Activated naive CD8-positive, alpha-beta T cell treated with anti-CD3 and anti-CD28 coated beads for 36 hours (primary cell): ENCODE measurements around the gene ADAM8. TPM values are rescaled to one million over a fixed set of nuclear protein-coding genes. Genes with fewer than 3 reads are reported as not detected.
"Not testable (repeated sequence)": the region's sequence is repeated elsewhere in the genome, so short reads cannot be mapped to it uniquely, and the experiment has no call there.

Experiments used
- DNase-seq: peaks from one replicate; pipeline ENCODE4 v3.0.0; 2021
- H3K27ac Mint-ChIP-seq: one replicate; pipeline ENCODE4 v1.8.0; 2022; ENCODE audit warnings: mild to moderate bottlenecking, moderate library complexity, mixed read lengths
- H3K27me3 Mint-ChIP-seq: one replicate; pipeline ENCODE4 v1.8.0; 2022; ENCODE audit warnings: mild to moderate bottlenecking, mixed read lengths
- H3K36me3 Mint-ChIP-seq: one replicate; pipeline ENCODE4 v1.8.0; 2021; ENCODE audit warnings: mild to moderate bottlenecking, mixed read lengths
- H3K4me1 Mint-ChIP-seq: one replicate; pipeline ENCODE4 v1.8.0; 2021; ENCODE audit warnings: mixed read lengths
- H3K4me3 Mint-ChIP-seq: one replicate; pipeline ENCODE4 v1.8.0; 2022; ENCODE audit warnings: mild to moderate bottlenecking, moderate library complexity, mixed read lengths
- H3K9me3 Mint-ChIP-seq: one replicate; pipeline ENCODE4 v1.8.0; 2022; ENCODE audit warnings: mixed read lengths
- total RNA-seq, 2 experiments: library from RNA; stranded (reverse); gene quantifications; one replicate each; pipeline ENCODE4 v1.2.3, GENCODE V29; 2021

Gene ADAM8
- total RNA-seq, 2 experiments from 2014 or later: 34.7 to 41.1 TPM

DNA sequence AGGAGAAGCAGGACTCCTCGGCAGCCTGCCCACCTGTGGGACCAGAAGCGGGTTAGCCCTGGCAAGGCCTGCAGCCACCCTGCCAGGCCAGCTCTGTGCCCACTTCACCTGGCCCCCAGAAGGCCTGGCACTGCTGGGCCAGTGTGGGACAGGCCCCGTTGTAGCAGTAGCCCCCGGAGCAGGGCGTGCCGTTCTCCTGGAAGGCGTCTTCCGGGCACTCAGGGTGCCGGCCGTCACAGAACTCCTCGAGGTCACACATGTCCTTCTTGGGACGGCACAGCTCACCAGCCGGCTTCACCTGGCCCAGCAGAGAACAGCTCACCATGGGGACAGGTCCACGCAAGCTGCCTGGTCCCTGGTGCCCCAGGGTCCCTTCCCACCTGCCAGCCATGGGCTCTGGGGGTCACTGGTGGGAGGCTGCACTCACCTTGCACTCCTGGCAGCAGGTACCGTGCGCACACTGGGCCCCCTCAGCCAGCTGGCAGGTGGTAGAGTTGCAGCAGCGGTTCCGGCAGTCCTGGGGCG is 5.8 kb downstream of the ADAM8 start:
- H3K4me1 Mint-ChIP-seq: peaks cover 5% of the 10 kb centered on the region
- H3K9me3 Mint-ChIP-seq: no peaks in the 10 kb centered on the region
- H3K27me3 Mint-ChIP-seq: no peaks in the 10 kb centered on the region
- no peak overlapping the region for H3K27ac Mint-ChIP-seq
- no peak overlapping the region for H3K4me3 Mint-ChIP-seq
- no peak for DNase-seq
- H3K36me3 Mint-ChIP-seq: no peaks in the 10 kb centered on the region

DNA sequence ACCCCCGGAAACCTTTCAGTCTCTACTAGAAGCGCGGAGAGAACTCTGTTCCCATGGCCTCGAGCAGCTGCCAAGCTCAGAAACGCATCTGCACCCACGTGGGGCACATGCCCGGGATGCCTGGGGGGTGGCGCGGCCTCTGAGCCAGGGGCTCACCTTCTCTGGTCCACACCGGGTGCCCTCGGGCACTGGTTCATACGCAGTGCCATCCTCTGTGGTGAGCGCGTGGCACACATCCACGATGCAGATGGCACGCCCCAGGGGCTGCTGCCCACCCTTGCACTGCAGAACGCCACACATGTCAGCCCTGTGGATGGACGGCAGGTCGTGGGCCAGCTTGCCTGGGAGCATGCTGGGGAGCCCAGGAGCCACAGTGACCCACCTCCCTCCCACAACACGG is 6.5 kb downstream of the ADAM8 start:
- H3K27me3 Mint-ChIP-seq: no peaks in the 10 kb centered on the region
- no peak overlapping the region for H3K4me3 Mint-ChIP-seq
- no peak for DNase-seq
- H3K9me3 Mint-ChIP-seq: no peaks in the 10 kb centered on the region
- H3K4me1 Mint-ChIP-seq: peaks cover 3% of the 10 kb centered on the region
- no peak overlapping the region for H3K27ac Mint-ChIP-seq
- no peaks in the 10 kb centered on the region for H3K36me3 Mint-ChIP-seq

DNA sequence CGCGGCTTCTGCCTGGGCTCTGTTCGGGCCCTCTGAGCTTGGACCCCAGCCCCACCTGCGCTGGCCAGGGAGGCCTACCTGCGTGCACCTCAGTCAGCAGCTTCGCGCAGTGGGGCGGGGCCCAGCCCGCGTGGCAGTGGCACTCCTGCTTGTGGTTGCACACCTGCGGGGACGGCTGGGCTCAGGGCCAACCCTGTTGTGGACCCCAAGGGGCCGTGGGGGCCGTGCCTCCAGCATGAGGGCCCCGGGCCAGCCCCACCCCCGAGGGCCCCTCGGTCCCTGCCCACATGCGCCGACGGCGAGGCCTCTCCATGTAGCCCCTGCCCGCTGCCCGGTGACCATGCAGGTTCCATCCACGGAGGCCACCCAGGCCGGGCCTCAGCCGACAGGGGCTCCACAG is 7.3 kb downstream of the ADAM8 start:
- Mint-ChIP-seq H3K4me3 (no peak overlapping the region), H3K27me3 (no peaks in the 10 kb centered on the region), H3K9me3 (no peaks in the 10 kb centered on the region), H3K27ac (no peak overlapping the region), H3K4me1 (peaks cover 6% of the 10 kb centered on the region), H3K36me3 (no peaks in the 10 kb centered on the region)
- DNase-seq: no peak

DNA sequence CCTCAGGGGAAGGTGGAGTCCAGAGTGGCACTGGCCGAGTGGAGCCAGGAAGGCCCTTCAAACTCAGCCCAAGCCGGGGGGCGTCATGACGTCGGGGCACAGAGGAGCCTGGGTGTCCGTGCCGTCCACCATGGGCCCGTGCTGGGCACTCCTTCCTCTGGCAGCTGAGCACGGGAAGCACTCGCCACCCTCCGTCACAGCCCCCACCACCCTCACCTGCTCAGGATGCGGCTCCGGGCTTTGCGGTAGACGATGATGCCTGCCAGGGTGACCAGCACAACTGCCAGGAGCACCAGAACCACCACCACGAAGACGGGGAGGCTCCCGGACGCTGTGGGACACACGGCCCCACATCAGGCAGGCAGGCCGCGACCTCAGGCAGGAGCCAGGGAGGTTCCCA is 8.1 kb downstream of the ADAM8 start:
- peaks cover 9% of the 10 kb centered on the region for H3K4me1 Mint-ChIP-seq
- no peak overlapping the region for H3K4me3 Mint-ChIP-seq
- H3K36me3 Mint-ChIP-seq: no peaks in the 10 kb centered on the region

DNA sequence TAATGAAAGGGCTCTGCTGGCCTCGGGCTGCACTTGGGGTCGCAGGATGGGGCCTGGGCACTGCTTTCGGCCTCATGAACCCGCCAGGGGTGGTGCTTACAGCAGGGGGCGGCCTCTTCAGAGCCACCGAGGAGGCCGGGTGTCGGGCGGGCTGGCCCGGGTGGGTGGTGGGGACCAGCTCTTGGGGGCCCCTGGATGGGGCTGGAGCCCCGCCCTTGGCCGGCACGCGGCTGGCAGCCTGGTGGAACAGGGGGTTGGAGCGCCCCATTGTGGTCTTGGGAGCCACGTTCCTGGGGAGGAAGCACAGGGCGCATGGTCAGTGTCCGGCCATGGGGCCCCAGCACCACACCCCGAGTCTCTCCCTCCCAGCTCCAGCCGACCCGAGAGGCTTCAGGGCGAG is 8.8 kb downstream of the ADAM8 start:
- H3K27ac Mint-ChIP-seq: no peak overlapping the region
- H3K4me3 Mint-ChIP-seq: no peak overlapping the region
- H3K36me3 Mint-ChIP-seq: no peaks in the 10 kb centered on the region
- no peaks in the 10 kb centered on the region for H3K9me3 Mint-ChIP-seq
- no peak for DNase-seq
- no peaks in the 10 kb centered on the region for H3K27me3 Mint-ChIP-seq
- peaks cover 14% of the 10 kb centered on the region for H3K4me1 Mint-ChIP-seq

More for the DNA sequence above, 8.1 kb downstream of the ADAM8 start:
- no peak for DNase-seq
- Mint-ChIP-seq H3K27ac (no peak overlapping the region), H3K9me3 (no peaks in the 10 kb centered on the region), H3K27me3 (no peaks in the 10 kb centered on the region)

DNA sequence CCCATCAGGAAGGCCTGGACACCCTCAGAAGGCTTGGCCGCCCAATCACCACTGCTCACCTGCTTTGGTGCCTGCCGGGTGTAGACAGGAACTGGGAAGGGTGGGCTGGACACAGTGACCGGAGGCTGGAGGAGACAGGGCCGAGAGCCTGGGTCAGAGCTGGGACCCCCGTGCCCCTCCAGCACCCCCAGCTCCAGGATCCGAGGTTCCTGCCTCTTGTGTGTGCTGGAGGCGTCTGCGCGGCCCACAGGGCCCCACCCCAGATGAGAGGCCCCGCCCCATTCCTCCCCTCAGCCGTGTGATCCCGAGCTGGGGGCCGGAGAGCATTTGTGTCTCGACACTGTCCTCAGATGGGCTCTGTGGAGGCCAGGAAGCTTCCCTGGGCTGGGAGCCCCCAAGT is 9.4 kb downstream of the ADAM8 start:
- H3K36me3 Mint-ChIP-seq: no peaks in the 10 kb centered on the region
- DNase-seq: no peak
- H3K4me3 Mint-ChIP-seq: no peak overlapping the region
- H3K27ac Mint-ChIP-seq: no peak overlapping the region
- H3K4me1 Mint-ChIP-seq: peaks cover 19% of the 10 kb centered on the region
- no peaks in the 10 kb centered on the region for H3K9me3 Mint-ChIP-seq
- no peaks in the 10 kb centered on the region for H3K27me3 Mint-ChIP-seq

DNA sequence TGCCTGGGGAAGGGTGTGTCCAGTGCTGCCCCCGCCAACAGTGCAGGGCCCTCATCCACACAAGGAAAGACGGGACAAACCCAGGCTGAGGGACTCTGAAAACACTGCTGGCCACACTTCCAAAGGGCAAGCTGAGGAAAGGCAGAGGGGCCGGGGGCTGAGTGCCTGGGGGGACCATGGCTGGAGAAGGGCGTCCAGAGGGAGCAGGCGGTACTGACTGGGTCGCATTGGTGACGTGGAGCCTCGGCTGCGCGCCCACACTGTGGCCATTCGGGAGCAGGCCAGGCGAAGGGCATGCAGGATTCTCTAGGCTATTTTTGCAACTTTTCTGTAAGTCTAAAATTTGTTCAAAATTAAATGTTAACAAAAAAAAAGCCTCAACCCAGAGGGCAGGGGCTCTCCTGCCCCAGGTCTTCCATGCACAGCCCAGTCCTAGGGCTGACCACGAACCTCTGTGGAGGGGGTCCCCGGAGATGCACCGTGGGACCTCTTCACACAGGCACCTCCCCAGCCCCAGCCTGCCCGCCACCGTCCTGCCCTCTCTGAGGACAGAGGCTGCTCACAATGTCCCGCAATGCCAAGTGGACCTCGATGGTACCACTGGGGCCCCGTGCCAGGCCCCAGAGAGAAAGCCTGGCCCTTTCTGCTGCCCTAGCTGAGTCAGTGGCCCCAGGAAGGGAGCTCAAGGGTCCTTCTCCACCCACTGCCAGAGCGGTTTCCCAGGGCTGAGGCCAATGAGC is 10.4 kb downstream of the ADAM8 start:
- no peak overlapping the region for H3K4me3 Mint-ChIP-seq
- no peaks in the 10 kb centered on the region for H3K27me3 Mint-ChIP-seq
- H3K27ac Mint-ChIP-seq: no peak overlapping the region
- no peak for DNase-seq
- no peaks in the 10 kb centered on the region for H3K36me3 Mint-ChIP-seq
- no peaks in the 10 kb centered on the region for H3K9me3 Mint-ChIP-seq
- H3K4me1 Mint-ChIP-seq: peaks cover 19% of the 10 kb centered on the region

DNA sequence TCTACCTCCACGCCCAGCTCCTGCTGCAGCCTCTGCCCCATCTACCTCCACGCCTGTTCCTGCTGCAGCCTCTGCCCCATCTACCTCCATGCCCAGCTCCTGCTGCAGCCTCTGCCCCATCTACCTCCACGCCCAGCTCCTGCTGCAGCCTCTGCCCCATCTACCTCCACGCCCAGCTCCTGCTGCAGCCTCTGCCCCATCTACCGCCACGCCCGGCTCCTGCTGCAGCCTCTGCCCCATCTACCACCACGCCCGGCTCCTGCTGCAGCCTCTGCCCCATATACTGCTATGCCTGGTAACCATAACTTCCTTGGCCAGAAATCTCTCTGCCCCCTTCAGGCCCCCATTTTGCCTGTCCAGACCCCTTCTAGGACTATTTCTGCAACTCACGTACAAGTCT is 11.6 kb downstream of the ADAM8 start:
- H3K4me3 Mint-ChIP-seq, DNase-seq, H3K36me3 Mint-ChIP-seq, H3K27me3 Mint-ChIP-seq, H3K27ac Mint-ChIP-seq, H3K9me3 Mint-ChIP-seq: not testable (repeated sequence)
- H3K4me1 Mint-ChIP-seq: peaks cover 28% of the 10 kb centered on the region

DNA sequence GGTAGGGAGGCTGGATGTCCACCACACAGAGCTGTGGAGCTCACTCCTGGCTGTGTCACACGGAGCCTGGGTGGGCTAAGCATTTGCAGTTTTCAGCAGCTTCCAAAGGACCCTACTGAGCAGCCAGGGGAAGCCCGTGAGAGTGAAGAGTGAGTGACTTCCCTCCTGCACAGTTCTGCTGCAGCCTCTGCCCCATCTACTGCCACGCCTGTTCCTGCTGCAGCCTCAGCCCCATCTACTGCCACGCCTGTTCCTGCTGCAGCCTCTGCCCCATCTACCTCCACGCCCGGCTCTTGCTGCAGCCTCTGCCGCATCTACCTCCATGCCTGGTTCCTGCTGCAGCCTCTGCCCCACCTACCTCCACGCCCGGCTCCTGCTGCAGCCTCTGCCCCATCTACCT is 12.2 kb downstream of the ADAM8 start:
- H3K4me3 Mint-ChIP-seq: no peak overlapping the region

DNA sequence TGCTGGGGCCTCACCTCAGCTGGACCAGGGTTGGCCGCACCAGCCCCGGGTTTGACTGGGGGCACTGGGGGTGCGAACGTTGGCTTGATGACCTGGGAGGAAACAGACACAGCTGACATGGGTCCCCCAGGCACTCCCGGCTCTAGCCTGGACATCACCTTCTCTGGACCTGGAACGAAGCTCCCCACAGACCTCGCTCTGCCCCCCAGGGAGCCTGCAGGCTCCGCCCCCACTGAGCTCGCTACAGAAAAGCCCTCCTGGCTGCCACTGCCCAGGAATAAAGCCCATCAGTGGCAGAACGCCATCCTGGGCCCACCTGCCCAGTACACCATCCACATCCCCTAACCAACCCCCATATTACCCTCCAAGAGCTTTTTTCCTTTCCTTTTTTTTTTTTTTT is 13.0 kb downstream of the ADAM8 start:
- Mint-ChIP-seq H3K36me3 (no peaks in the 10 kb centered on the region), H3K4me3 (no peak overlapping the region), H3K27me3 (no peaks in the 10 kb centered on the region), H3K9me3 (no peaks in the 10 kb centered on the region), H3K4me1 (peaks cover 35% of the 10 kb centered on the region), H3K27ac (no peak overlapping the region)
- DNase-seq: no peak

More for the DNA sequence above, 12.2 kb downstream of the ADAM8 start:
- no peaks in the 10 kb centered on the region for H3K36me3 Mint-ChIP-seq
- no peaks in the 10 kb centered on the region for H3K27me3 Mint-ChIP-seq
- no peak for DNase-seq
- H3K4me1 Mint-ChIP-seq: peaks cover 30% of the 10 kb centered on the region
- no peaks in the 10 kb centered on the region for H3K9me3 Mint-ChIP-seq
- no peak overlapping the region for H3K27ac Mint-ChIP-seq

DNA sequence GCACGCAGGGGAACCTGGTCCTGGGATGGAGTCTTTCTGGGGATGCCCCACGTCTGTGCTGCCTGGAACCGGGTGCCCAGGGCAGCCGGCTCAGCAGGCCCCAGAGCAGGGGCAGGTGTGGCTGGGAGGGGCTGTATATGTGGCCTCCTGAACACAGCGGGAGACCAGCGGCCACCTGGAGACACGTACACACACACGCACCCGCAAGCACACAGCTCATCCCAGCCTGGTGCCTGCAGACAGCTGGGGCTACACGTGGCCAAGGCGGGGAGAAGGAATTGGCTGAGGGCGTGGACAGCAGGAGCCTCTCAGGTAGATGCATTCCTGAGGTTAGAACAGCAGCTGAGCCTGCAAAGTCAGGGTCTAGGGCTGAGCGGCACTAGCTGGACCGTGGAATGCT is 14.0 kb downstream of the ADAM8 start:
- H3K36me3 Mint-ChIP-seq: no peaks in the 10 kb centered on the region
- H3K27ac Mint-ChIP-seq: no peak overlapping the region
- H3K9me3 Mint-ChIP-seq: no peaks in the 10 kb centered on the region
- no peak for DNase-seq
- H3K4me1 Mint-ChIP-seq: peaks cover 40% of the 10 kb centered on the region
- no peaks in the 10 kb centered on the region for H3K27me3 Mint-ChIP-seq
- no peak overlapping the region for H3K4me3 Mint-ChIP-seq

DNA sequence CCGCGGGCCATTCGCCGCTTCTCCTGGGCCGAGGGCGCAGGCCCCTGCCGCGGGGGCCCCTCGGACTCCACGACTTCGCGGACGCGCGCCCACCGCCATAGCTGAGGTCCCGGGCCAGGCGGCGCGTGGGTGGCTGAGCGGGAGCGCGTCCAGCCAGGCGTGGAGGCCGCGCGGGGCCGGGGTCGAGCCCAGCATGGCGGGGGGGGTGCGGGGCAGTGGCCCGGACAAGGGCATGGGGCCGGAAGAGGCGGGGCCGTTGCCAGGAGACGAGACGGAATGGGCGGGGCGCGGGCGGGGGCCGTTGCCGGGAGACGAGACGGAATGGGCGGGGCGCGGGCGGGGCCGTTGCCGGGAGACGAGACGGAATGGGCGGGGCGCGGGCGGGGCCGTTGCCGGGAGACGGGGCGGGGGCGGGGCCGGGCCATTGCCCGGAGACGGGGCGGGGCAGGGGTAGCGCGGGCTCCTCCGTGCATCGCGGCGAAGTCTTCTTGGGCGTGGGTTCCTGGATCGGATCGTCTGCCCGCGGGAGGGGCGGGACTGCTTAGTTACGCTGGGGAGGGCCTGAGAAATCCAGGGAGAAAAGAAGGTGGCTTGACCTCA is 14.8 kb downstream of the ADAM8 start:
- H3K9me3 Mint-ChIP-seq: no peaks in the 10 kb centered on the region
- peak overlapping the region; percentile 48 for H3K4me3 Mint-ChIP-seq
- no peak overlapping the region for H3K27ac Mint-ChIP-seq
- H3K36me3 Mint-ChIP-seq: no peaks in the 10 kb centered on the region
- peaks cover 47% of the 10 kb centered on the region for H3K4me1 Mint-ChIP-seq
- peak; percentile 82 for DNase-seq
- H3K27me3 Mint-ChIP-seq: no peaks in the 10 kb centered on the region

DNA sequence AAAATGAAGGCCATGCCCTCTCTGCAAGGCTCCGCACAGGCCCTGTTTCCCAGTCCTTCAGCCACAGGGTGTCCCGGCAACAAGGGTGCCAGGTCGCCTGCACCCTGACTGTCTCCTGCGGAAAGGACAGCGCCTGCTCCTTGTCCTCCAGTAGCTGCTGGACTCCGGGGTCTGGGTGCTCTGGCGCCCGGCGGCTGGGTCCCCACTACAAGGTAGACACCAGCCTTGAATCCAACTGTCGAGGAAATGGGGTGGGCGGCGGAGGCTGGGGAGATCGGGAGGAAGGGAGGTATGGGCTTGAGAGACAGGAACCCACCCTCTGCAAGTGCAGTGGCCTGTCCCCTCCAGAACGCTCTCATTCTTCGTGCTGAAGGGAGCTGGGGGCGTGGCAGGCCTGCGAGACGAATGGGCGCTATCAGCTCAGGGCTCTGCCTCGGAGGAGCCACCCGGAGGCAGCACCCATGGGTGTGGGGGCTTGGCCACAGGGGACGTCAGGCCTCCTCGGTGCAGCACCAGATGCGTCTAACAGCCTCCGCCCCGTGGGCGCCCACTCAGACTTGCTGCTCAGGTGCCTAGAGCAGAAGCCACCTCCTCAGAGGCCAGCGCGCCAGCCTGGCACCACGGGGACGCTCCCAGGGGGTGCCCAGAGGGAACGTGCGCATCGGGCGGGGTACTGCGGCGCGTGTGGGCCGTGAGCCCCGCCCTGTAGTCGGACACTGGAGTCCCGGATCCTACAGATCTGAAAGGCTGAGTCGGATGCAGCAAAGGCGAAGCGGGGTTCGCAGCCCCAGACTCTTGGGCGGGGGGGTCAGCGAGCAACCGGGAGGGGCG is 15.6 kb downstream of the ADAM8 start:
- Mint-ChIP-seq H3K4me1 (peaks cover 48% of the 10 kb centered on the region), H3K9me3 (no peaks in the 10 kb centered on the region), H3K27me3 (no peaks in the 10 kb centered on the region), H3K27ac (peak overlapping the region; percentile 82), H3K36me3 (no peaks in the 10 kb centered on the region), H3K4me3 (peak overlapping the region; percentile 78)
- peak; percentile 81 for DNase-seq

DNA sequence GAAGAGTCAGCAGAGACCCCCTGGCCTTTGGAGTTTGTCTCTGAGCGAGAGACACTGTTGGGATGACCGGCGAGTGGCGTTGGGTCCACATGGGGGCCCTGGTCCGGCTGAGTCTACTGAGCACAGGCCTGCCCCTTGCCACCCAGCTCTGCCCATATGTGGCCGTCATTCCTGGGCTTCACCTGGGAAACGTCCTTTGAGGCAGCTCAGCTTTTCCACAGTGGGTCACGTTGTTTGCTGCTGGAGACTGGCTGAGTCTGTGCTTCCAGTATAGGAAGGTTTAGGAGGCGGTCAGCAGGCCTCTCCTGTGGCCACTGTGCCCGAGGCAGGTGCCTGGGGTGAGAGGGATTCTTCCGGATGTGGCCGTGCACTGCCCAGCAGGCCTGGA is 17.1 kb downstream of the ADAM8 start:
- Mint-ChIP-seq H3K27me3 (no peaks in the 10 kb centered on the region), H3K9me3 (no peaks in the 10 kb centered on the region), H3K4me1 (peaks cover 44% of the 10 kb centered on the region), H3K27ac (peak overlapping the region; percentile 68), H3K4me3 (peak overlapping the region; percentile 30), H3K36me3 (no peaks in the 10 kb centered on the region)
- no peak for DNase-seq

DNA sequence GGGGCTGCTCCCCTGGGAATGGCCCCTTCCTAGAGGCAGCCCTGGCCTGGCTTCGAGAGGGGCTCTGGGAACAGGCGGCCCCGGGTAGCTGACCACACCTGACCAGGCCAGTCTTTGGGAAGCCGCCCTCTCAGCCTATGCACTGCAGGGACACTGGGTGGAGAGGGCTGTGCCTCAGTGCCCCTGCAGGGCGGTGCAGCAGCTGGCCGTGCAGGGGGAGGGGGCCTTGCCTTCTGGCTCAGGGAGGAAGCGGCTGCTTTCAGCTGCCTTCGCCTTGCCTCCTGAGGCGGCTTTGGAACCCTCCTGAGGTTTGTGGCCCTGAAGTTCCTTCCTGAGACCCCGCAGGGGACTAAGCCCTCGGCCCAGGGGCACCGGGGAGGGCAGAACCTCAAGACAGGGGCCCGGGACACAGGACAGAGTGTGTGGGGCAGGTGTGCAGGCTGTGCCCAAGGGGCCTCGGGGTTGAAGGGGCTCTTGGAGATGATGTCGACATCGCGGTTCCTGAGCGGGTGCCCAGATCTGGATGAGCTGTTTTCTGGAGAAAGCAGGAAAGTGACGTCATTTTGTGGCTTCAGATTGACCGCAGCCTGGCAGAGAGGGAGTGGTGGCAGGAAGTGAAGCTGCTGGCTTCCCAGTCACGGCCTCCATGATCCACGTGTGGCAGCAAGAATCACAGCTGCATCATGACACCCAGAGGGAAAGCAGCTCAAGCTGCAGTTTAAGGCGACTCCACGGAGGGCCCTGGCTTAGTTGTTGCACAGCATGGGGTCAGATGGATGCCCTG is 17.7 kb downstream of the ADAM8 start:
- H3K4me3 Mint-ChIP-seq: peak overlapping the region; percentile 30
- H3K36me3 Mint-ChIP-seq: no peaks in the 10 kb centered on the region
- H3K9me3 Mint-ChIP-seq: no peaks in the 10 kb centered on the region
- peak overlapping the region; percentile 68 for H3K27ac Mint-ChIP-seq
- DNase-seq: peak; percentile 83
- no peaks in the 10 kb centered on the region for H3K27me3 Mint-ChIP-seq
- H3K4me1 Mint-ChIP-seq: peaks cover 38% of the 10 kb centered on the region
